ENCODE results near the gene RAB39A.

DNA sequence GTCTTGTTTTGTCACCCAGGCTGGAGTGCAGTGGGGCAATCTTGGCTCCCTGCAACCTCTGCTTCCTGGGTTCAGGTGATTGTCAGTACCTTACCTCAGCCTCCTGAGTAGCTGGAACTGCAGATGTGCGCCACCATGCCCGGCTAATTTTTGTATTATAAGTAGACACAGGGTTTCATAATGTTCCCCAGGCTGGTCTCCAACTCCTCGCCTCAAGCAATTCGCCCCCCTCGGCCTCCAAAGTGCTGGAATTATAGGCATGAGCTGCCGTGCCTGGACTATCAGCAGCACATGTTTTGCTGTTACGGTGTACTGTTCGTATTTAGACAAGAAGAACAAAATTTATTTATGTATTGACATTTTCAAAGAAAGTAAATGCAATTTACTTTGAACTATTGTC is 34.8 kb downstream of the RAB39A start:
- TF ChIP-seq CTCF (IDR thresholded peaks at IDR 0.05) (no peak), POLR2A (IDR thresholded peaks at IDR 0.05) (no peak)
